Measurements from ENCODE around the gene WNT1. TPM values are rescaled to one million over a fixed set of nuclear protein-coding genes. Genes with fewer than 3 reads are reported as not detected.

Gene WNT1
- total and polyA plus RNA-seq, 7 experiments from 2014 or later: 0.24 to 1.5 (median 0.43) TPM; not detected in 2

DNA sequence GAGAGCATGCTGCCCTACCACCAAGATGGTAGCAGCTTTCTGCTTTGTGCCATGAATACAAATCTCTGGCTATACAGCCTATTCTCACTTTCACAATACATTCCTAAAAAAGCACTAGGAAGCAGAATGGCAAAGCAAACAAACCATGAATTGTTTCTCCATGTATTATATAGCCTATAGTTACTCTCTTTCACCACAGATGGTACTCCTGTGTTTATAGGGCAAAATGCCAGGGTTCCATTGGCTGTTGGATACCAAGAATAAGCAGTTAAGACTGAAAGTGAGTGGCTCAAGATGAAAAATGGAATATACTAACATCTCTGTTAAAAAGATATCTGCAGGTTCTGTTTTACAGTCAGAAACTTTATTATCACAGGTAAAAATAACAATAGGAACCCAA lies 31.9 kb upstream of the WNT1 start:
- H3K36me3 Mint-ChIP-seq: peaks cover 0 to 18% (median 8%) of the 10 kb centered on the region in 5 donors
- Histone ChIP-seq H3K4me3 (ENCODE audit: low read length) (no peak overlapping the region), H3K27ac (ENCODE audit: low read depth, low read length) (no peak overlapping the region), H3K27me3 (ENCODE audit: control insufficient read depth in 2 of 2, insufficient read depth in 2 of 2, low read length in 2 of 2) (no peaks in the 10 kb centered on the region), H3K36me3 (ENCODE audit: control insufficient read depth in 2 of 3, insufficient read depth in 3 of 3, low read length in 3 of 3) (peaks cover 0 to 15% (median 0%) of the 10 kb centered on the region in 3 experiments), H3K9me3 (ENCODE audit: control insufficient read depth in 2 of 3, low read length in 3 of 3) (no peaks in the 10 kb centered on the region), H3K4me1 (ENCODE audit: control insufficient read depth in 2 of 2, insufficient read depth in 2 of 2, low read length in 2 of 2) (no peaks in the 10 kb centered on the region)
- DNase-seq (no peak), ATAC-seq (no peak)
- ChIA-PET CTCF (interaction anchor here (0.6 to 1.7 kb wide), 2 partner anchors 8 to 193 kb away, joined by 3 to 4 read pairs; no protein-coding TSS in a partner anchor), POLR2A (interaction anchor here (0.7 to 1.4 kb wide), 2 partner anchors 11 to 36 kb away, joined by 3 to 4 read pairs; partner anchors contain the start of gene ARF3)
- H3K9me3 Mint-ChIP-seq: no peaks in the 10 kb centered on the region
- no peak overlapping the region for H3K4me3 Mint-ChIP-seq
- H3K27me3 Mint-ChIP-seq: no peaks in the 10 kb centered on the region
- H3K27ac Mint-ChIP-seq: no peak overlapping the region
- H3K4me1 Mint-ChIP-seq: peaks cover 9 to 34% (median 27%) of the 10 kb centered on the region in 7 donors
- intact Hi-C loops (cut with micrococcal nuclease): no loop called here

DNA sequence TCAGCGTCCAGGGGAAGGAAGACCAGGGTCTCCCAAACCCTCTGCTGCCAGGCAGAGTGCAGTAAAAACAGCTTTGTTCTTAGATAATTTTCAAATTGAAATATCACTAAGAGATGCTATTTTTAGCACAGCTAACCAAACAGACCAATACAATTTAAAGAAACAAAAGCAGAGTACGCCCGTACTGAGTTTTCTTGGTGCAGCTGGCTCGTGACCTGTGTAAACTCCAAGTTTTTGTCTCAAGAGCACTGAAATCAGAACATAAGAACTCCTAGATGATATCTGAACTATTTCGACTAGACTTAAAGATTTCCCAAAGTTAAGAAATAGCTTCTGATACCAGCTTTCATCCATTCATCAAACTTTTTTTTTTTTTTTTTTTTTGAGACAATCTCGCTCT lies 31.2 kb upstream of the WNT1 start:
- no peak overlapping the region for H3K4me3 ChIP-seq (ENCODE audit: low read length)
- no peak for DNase-seq
- no peak overlapping the region for H3K27ac ChIP-seq (ENCODE audit: low read depth, low read length)
- H3K36me3 Mint-ChIP-seq: peaks cover 0 to 18% (median 8%) of the 10 kb centered on the region in 5 donors
- peak overlapping the region in 3 of 9 donors; percentile 1 to 59 (median 26) for H3K27ac Mint-ChIP-seq
- no peak overlapping the region for H3K4me3 Mint-ChIP-seq
- no peaks in the 10 kb centered on the region for H3K27me3 Mint-ChIP-seq
- ChIA-PET CTCF (interaction anchor here (1.7 kb wide), 1 partner anchor 9 kb away, joined by 4 read pairs; no protein-coding TSS in a partner anchor), POLR2A (no interaction called here)
- no peaks in the 10 kb centered on the region for H3K27me3 ChIP-seq (ENCODE audit: control insufficient read depth in 2 of 2, insufficient read depth in 2 of 2, low read length in 2 of 2)
- H3K4me1 Mint-ChIP-seq: peaks cover 9 to 37% (median 27%) of the 10 kb centered on the region in 7 donors
- peaks cover 0 to 15% (median 0%) of the 10 kb centered on the region in 3 experiments for H3K36me3 ChIP-seq (ENCODE audit: control insufficient read depth in 2 of 3, insufficient read depth in 3 of 3, low read length in 3 of 3)
- H3K9me3 Mint-ChIP-seq: no peaks in the 10 kb centered on the region
- no peak for ATAC-seq
- intact Hi-C loops (cut with micrococcal nuclease): no loop called here
- H3K4me1 ChIP-seq (ENCODE audit: control insufficient read depth in 2 of 2, insufficient read depth in 2 of 2, low read length in 2 of 2): no peaks in the 10 kb centered on the region
- no peaks in the 10 kb centered on the region for H3K9me3 ChIP-seq (ENCODE audit: control insufficient read depth in 2 of 3, low read length in 3 of 3)

DNA sequence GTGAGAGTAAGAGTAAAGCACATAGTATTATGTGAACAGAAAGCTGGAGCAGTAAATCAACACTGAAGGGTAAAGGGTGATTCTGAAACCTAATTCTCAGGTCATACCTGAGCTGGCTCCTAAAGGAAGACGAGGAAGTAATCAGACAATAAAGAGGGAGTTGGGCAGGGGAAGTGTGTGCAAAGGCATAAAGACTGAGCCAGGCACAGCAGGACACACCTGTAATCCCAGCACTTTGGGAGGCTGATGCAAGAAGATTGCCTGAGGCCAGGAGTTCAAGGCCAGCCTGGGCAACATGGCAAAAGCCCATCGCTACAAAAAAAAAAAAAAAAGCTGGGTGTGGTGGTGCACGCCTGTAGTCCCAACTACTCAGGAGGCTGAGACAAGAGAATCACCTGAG lies 30.4 kb upstream of the WNT1 start:
- ChIA-PET CTCF (interaction anchor here (0.6 to 0.7 kb wide), 2 partner anchors 57 to 97 kb away, joined by 3 to 4 read pairs; no protein-coding TSS in a partner anchor), POLR2A (no interaction called here)
- no peak for ATAC-seq

DNA sequence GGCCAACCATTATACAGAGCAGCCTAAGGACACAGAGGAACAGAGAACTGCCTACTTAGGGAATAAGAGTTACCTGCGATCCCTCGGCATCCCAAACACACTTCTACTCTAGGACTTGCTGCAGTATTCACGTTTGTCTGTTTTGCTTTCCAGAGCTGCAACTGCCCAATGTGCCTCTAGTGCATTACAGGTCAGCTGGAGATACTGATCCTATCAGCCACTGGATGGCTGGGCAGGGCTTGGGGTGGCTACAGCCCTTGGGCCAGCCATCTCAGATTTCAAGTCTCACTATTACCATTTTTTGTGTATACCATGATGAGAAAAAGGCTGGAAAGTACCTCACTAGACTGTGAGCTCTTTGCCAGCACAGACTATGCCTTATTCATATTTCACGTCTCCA lies 25.4 kb upstream of the WNT1 start:
- DNase-seq (no peak), ATAC-seq (no peak)
- H3K4me3 ChIP-seq (ENCODE audit: low read length): no peak overlapping the region
- H3K27me3 ChIP-seq (ENCODE audit: control insufficient read depth in 2 of 2, insufficient read depth in 2 of 2, low read length in 2 of 2): no peaks in the 10 kb centered on the region
- H3K4me1 ChIP-seq (ENCODE audit: control insufficient read depth in 2 of 2, insufficient read depth in 2 of 2, low read length in 2 of 2): peaks cover 13 to 19% of the 10 kb centered on the region in 2 donors
- no peak overlapping the region for H3K27ac ChIP-seq (ENCODE audit: low read depth, low read length)
- intact Hi-C loops (cut with micrococcal nuclease): no loop called here
- Mint-ChIP-seq H3K4me3 (no peak overlapping the region), H3K9me3 (peaks cover 0 to 1% (median 0%) of the 10 kb centered on the region in 11 donors), H3K4me1 (peaks cover 33 to 65% (median 53%) of the 10 kb centered on the region in 7 donors), H3K27ac (peak overlapping the region in 1 of 9 donors; percentile 14), H3K27me3 (peaks cover 0 to under 1% (median 0%) of the 10 kb centered on the region in 5 donors), H3K36me3 (peaks cover 0 to 32% (median 15%) of the 10 kb centered on the region in 5 donors)
- CTCF ChIA-PET: interaction anchor here (1.0 to 1.2 kb wide), 4 partner anchors 35 to 100 kb away, joined by 3 to 6 read pairs (median 4); no protein-coding TSS in a partner anchor
- no peaks in the 10 kb centered on the region for H3K9me3 ChIP-seq (ENCODE audit: control insufficient read depth in 2 of 3, low read length in 3 of 3)
- POLR2A ChIA-PET: interaction anchor here (0.6 to 0.7 kb wide), 2 partner anchors 15 to 27 kb away, joined by 3 to 4 read pairs; no protein-coding TSS in a partner anchor
- peaks cover 0 to 18% (median 0%) of the 10 kb centered on the region in 3 experiments for H3K36me3 ChIP-seq (ENCODE audit: control insufficient read depth in 2 of 3, insufficient read depth in 3 of 3, low read length in 3 of 3)

More for the DNA sequence above, 30.4 kb upstream of the WNT1 start:
- Histone ChIP-seq H3K9me3 (ENCODE audit: control insufficient read depth in 2 of 3, low read length in 3 of 3) (no peaks in the 10 kb centered on the region), H3K36me3 (ENCODE audit: control insufficient read depth in 2 of 3, insufficient read depth in 3 of 3, low read length in 3 of 3) (peaks cover 0 to 12% (median 0%) of the 10 kb centered on the region in 3 experiments), H3K4me3 (ENCODE audit: low read length) (no peak overlapping the region), H3K27ac (ENCODE audit: low read depth, low read length) (no peak overlapping the region), H3K27me3 (ENCODE audit: control insufficient read depth in 2 of 2, insufficient read depth in 2 of 2, low read length in 2 of 2) (no peaks in the 10 kb centered on the region), H3K4me1 (ENCODE audit: control insufficient read depth in 2 of 2, insufficient read depth in 2 of 2, low read length in 2 of 2) (no peaks in the 10 kb centered on the region)
- H3K4me1 Mint-ChIP-seq: peaks cover 14 to 45% (median 27%) of the 10 kb centered on the region in 7 donors
- H3K4me3 Mint-ChIP-seq: no peak overlapping the region
- peaks cover 0 to 19% (median 8%) of the 10 kb centered on the region in 5 donors for H3K36me3 Mint-ChIP-seq
- DNase-seq: no peak
- H3K27me3 Mint-ChIP-seq: no peaks in the 10 kb centered on the region
- H3K9me3 Mint-ChIP-seq: no peaks in the 10 kb centered on the region
- intact Hi-C loops (cut with micrococcal nuclease): no loop called here
- H3K27ac Mint-ChIP-seq: peak overlapping the region in 2 of 9 donors; percentile 63 to 67

DNA sequence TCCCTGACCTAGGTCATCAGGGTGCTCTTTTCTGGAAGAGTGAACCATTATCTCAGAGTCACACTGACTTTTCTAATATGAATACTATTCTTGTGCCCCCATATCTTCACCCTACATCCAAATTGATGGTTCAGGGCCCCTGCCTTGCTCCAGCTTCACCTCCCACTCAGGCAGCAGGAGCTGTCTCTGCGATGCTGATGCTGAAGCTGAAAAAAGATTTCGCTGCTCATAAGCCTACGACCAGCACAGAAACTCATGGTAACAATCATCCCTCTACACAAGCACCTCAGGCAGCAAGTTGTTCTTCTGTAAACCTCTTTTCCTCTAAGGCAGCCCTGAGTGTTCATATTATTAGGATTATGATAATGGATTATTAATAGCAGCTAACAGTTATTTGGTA lies 24.1 kb upstream of the WNT1 start:
- peaks cover 0 to 1% (median 0%) of the 10 kb centered on the region in 11 donors for H3K9me3 Mint-ChIP-seq
- ChIA-PET CTCF (interaction anchor here (0.8 kb wide), 1 partner anchor 176 kb away, joined by 3 read pairs; no protein-coding TSS in a partner anchor), POLR2A (interaction anchor here (1.8 kb wide), 1 partner anchor 10 kb away, joined by 4 read pairs; no protein-coding TSS in a partner anchor)
- ATAC-seq: no peak
- Histone ChIP-seq H3K9me3 (ENCODE audit: control insufficient read depth in 2 of 3, low read length in 3 of 3) (no peaks in the 10 kb centered on the region), H3K4me3 (ENCODE audit: low read length) (no peak overlapping the region), H3K36me3 (ENCODE audit: control insufficient read depth in 2 of 3, insufficient read depth in 3 of 3, low read length in 3 of 3) (peaks cover 0 to 14% (median 0%) of the 10 kb centered on the region in 3 experiments), H3K4me1 (ENCODE audit: control insufficient read depth in 2 of 2, insufficient read depth in 2 of 2, low read length in 2 of 2) (peaks cover 17 to 22% of the 10 kb centered on the region in 2 donors), H3K27me3 (ENCODE audit: control insufficient read depth in 2 of 2, insufficient read depth in 2 of 2, low read length in 2 of 2) (no peaks in the 10 kb centered on the region), H3K27ac (ENCODE audit: low read depth, low read length) (no peak overlapping the region)
- intact Hi-C loops (cut with micrococcal nuclease): no loop called here
- H3K36me3 Mint-ChIP-seq: peaks cover 0 to 26% (median 10%) of the 10 kb centered on the region in 5 donors
- peak overlapping the region in 1 of 9 donors; percentile 29 for H3K27ac Mint-ChIP-seq
- H3K4me3 Mint-ChIP-seq: no peak overlapping the region
- H3K4me1 Mint-ChIP-seq: peaks cover 33 to 66% (median 49%) of the 10 kb centered on the region in 7 donors
- DNase-seq: no peak
- peaks cover 0 to 8% (median 0%) of the 10 kb centered on the region in 5 donors for H3K27me3 Mint-ChIP-seq

DNA sequence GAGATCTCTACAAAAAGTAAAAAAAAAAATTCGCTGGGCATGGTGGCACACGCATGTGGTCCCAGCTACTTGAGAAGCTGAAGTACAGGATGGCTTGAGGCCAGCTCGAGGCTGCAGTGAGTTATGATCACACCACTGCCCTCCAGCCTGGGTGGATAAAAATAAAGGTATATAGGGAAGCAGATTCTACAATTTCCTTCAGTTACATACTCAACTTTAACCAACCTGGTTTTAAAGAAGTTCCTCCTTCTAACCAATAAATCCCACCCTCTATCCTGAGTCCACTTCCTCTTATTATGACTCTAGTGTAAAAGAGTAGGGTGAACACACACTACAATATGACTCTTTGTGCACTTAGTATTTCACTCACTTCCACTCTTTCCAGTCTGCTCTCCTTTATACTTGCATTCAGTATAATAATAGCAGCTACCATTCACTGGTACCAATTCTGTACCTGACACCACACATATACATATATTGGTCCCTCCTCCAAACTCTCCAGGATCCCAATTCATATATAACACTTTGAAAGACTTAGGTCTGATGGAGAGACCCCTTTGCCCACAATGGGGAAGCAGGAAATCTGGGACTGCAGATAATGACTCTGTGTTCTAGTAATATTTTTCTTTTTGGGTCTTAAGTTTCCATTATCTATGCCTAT lies 23.2 kb upstream of the WNT1 start:
- Histone ChIP-seq H3K36me3 (ENCODE audit: control insufficient read depth in 2 of 3, insufficient read depth in 3 of 3, low read length in 3 of 3) (peaks cover 0 to 11% (median 0%) of the 10 kb centered on the region in 3 experiments), H3K27ac (ENCODE audit: low read depth, low read length) (no peak overlapping the region), H3K4me3 (ENCODE audit: low read length) (no peak overlapping the region), H3K27me3 (ENCODE audit: control insufficient read depth in 2 of 2, insufficient read depth in 2 of 2, low read length in 2 of 2) (no peaks in the 10 kb centered on the region), H3K4me1 (ENCODE audit: control insufficient read depth in 2 of 2, insufficient read depth in 2 of 2, low read length in 2 of 2) (peaks cover 17 to 22% of the 10 kb centered on the region in 2 donors), H3K9me3 (ENCODE audit: control insufficient read depth in 2 of 3, low read length in 3 of 3) (no peaks in the 10 kb centered on the region)
- intact Hi-C loops (cut with micrococcal nuclease): loop anchor here in 1 of 2 donors (5.0 kb wide), 1 partner anchor 758 kb away; no protein-coding TSS in a partner anchor
- ATAC-seq (no peak), DNase-seq (no peak)
- peaks cover 0 to 1% (median 0%) of the 10 kb centered on the region in 11 donors for H3K9me3 Mint-ChIP-seq
- peaks cover 0 to 22% (median 10%) of the 10 kb centered on the region in 5 donors for H3K36me3 Mint-ChIP-seq
- CTCF ChIA-PET: interaction anchor here (0.7 kb wide), 1 partner anchor 26 kb away, joined by 3 read pairs; no protein-coding TSS in a partner anchor
- H3K4me1 Mint-ChIP-seq: peaks cover 31 to 62% (median 49%) of the 10 kb centered on the region in 7 donors
- H3K27me3 Mint-ChIP-seq: peaks cover 0 to 13% (median 0%) of the 10 kb centered on the region in 5 donors
- peak overlapping the region in 7 of 10 donors; percentile 31 to 98 (median 95) for H3K4me3 Mint-ChIP-seq
- peak overlapping the region in 4 of 9 donors; percentile 43 to 85 (median 64) for H3K27ac Mint-ChIP-seq
- POLR2A ChIA-PET: interaction anchor here (1.8 kb wide), 1 partner anchor 9 kb away, joined by 4 read pairs; no protein-coding TSS in a partner anchor
